ENCODE results near the gene MNX1.

The MNX1 gene

DNA sequence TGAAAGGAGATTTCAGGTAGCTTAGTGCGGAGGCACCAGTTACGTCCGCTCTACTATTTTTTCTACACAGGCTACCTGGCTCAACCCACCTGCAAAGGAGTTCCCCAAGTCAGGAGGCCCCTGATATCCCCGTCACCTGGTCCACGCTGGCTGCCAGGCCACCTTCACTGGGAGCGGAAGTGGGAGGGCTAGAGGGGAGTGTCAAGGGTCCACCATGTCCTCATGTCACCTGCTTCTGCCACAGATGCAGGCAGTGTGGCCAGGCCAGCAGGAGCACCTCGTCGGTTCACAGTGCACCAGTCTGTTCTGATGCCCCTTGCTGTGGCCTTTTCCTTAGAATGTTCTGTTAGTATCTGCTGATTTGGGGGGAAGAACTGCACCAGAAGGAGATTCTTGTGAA is 44.1 kb downstream of the MNX1 start:
- H3K9me3 ChIP-seq (ENCODE audit: control insufficient read depth, low read depth, low read length): no peaks in the 10 kb centered on the region
- H3K27ac ChIP-seq (ENCODE audit: low read length): no peak overlapping the region
- H3K9ac ChIP-seq (ENCODE audit: low read length): no peak overlapping the region
- no peak overlapping the region for H3K4me3 ChIP-seq (ENCODE audit: low read length)
- H3K4me1 ChIP-seq (ENCODE audit: control insufficient read depth, low read depth, low read length): no peaks in the 10 kb centered on the region
- H3K36me3 ChIP-seq (ENCODE audit: control insufficient read depth, low read depth, low read length): peaks cover 85% of the 10 kb centered on the region
- no peaks in the 10 kb centered on the region for H3K27me3 ChIP-seq (ENCODE audit: control insufficient read depth, insufficient read depth, low read length)

DNA sequence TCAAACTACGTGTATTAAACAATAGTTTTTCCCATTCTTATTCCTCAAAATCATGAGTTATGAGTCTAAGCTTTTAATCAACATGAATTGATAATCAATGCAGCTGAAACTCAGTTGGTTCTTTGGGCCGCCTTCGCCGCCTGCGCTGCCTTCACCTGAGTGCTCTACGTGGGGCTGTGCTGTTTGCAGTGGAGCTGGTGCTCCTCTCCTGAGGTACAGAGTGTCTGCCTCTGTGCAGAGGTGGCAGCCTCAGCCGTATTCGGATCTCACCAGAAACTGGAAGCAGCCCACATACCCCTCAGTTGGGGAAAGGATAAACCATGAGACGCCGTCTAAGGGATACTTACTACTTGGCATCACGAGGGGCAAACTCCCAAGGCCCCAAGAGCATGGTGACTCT is 45.5 kb downstream of the MNX1 start:
- Histone ChIP-seq H3K9ac (ENCODE audit: low read length) (no peak overlapping the region), H3K36me3 (ENCODE audit: control insufficient read depth, low read depth, low read length) (peaks cover 89% of the 10 kb centered on the region), H3K27ac (ENCODE audit: low read length) (no peak overlapping the region)

DNA sequence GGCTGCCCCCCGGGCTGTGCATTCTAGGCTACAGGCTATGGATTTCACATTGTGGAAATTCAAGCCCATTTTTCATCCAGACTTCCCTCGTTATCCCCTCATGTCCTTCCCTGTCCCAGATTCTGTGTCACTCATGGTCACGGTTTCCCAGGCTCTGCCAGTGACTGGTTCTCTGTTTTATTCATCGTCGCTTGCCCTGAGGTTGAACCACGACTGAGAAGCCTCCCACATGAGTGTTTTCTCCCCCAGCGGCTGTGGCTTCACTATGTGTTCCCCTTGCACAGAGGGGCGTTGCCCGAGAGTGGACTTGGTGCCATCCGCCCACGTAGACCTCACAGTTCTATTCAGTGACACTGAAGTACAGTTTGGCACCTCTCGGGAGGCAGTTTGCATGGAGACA is 47.0 kb downstream of the MNX1 start:
- Histone ChIP-seq H3K36me3 (ENCODE audit: control insufficient read depth, low read depth, low read length) (peaks cover 93% of the 10 kb centered on the region), H3K4me3 (ENCODE audit: low read length) (no peak overlapping the region), H3K4me1 (ENCODE audit: control insufficient read depth, low read depth, low read length) (no peaks in the 10 kb centered on the region), H3K27ac (ENCODE audit: low read length) (no peak overlapping the region), H3K9me3 (ENCODE audit: control insufficient read depth, low read depth, low read length) (no peaks in the 10 kb centered on the region), H3K27me3 (ENCODE audit: control insufficient read depth, insufficient read depth, low read length) (no peaks in the 10 kb centered on the region), H3K9ac (ENCODE audit: low read length) (no peak overlapping the region)

More for the DNA sequence above, 45.5 kb downstream of the MNX1 start:
- no peaks in the 10 kb centered on the region for H3K27me3 ChIP-seq (ENCODE audit: control insufficient read depth, insufficient read depth, low read length)
- H3K9me3 ChIP-seq (ENCODE audit: control insufficient read depth, low read depth, low read length): no peaks in the 10 kb centered on the region
- no peak overlapping the region for H3K4me3 ChIP-seq (ENCODE audit: low read length)
- H3K4me1 ChIP-seq (ENCODE audit: control insufficient read depth, low read depth, low read length): no peaks in the 10 kb centered on the region

DNA sequence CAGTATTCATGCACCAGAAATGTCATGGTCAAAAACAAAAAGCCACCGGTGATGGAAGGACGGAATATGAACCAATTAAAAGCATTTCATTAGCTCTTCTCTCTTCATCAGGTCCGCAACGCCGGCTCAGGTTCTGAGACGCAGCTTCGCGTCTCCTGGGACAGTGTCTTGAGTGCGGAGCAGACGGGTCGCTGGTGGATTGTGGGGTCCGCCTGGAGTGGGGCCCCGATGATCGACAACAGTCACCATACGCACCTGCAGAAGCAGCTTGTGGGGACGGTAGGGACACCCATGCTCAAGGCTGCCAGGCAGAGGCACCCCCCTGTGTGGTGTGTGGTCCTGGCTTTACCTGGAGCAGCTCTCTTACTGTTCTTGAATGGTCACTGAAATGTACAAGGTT is 47.6 kb downstream of the MNX1 start:
- no peaks in the 10 kb centered on the region for H3K27me3 ChIP-seq (ENCODE audit: control insufficient read depth, insufficient read depth, low read length)
- no peak overlapping the region for H3K9ac ChIP-seq (ENCODE audit: low read length)
- H3K9me3 ChIP-seq (ENCODE audit: control insufficient read depth, low read depth, low read length): no peaks in the 10 kb centered on the region
- no peaks in the 10 kb centered on the region for H3K4me1 ChIP-seq (ENCODE audit: control insufficient read depth, low read depth, low read length)
- no peak overlapping the region for H3K27ac ChIP-seq (ENCODE audit: low read length)
- H3K4me3 ChIP-seq (ENCODE audit: low read length): no peak overlapping the region
- H3K36me3 ChIP-seq (ENCODE audit: control insufficient read depth, low read depth, low read length): peaks cover 93% of the 10 kb centered on the region

DNA sequence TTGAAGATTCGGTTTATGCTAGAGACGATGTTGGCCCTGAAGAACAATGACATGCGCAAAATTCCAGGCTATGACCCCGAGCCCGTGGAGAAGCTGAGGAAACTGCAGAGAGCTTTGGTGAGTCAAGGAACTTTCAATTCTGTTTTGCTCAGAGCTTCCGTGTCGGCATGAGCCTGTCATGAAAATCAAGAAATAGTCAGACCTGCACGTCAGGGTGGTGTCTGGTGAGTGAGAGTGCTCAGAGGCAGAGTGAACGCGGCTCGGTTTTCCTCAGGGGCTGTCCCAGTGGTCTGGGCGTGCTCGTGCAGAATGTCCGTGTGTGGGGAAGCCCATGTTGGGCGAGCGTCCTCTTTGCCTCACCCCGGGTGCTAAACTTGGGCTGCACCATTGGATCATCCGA is 48.3 kb downstream of the MNX1 start:
- H3K4me3 ChIP-seq (ENCODE audit: low read length): no peak overlapping the region
- H3K36me3 ChIP-seq (ENCODE audit: control insufficient read depth, low read depth, low read length): peaks cover 90% of the 10 kb centered on the region
- H3K9ac ChIP-seq (ENCODE audit: low read length): no peak overlapping the region

DNA sequence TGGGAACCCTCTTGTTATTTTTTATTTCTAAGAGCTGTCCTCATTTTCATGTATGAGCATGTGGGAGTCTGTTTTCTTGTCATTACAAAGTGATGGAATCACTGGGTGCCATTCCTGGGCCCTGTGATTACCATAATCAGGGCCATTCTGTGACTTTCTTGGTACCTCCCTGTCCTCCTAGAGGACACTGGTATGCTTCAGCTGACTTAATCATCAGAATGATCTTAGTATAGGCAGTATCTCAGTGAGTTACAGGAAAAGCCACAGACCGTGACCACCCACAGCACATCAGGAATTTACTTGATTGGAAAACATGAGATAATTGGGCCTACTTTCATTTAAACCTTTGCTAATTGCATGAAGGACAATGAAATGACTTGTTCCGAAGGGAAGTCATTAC is 53.7 kb downstream of the MNX1 start:
- H3K4me1 ChIP-seq (ENCODE audit: control insufficient read depth, low read depth, low read length): peaks cover 5% of the 10 kb centered on the region
- H3K27ac ChIP-seq (ENCODE audit: low read length): no peak overlapping the region
- no peaks in the 10 kb centered on the region for H3K27me3 ChIP-seq (ENCODE audit: control insufficient read depth, insufficient read depth, low read length)
- no peak overlapping the region for H3K9ac ChIP-seq (ENCODE audit: low read length)
- peaks cover 87% of the 10 kb centered on the region for H3K36me3 ChIP-seq (ENCODE audit: control insufficient read depth, low read depth, low read length)
- H3K9me3 ChIP-seq (ENCODE audit: control insufficient read depth, low read depth, low read length): no peaks in the 10 kb centered on the region
- H3K4me3 ChIP-seq (ENCODE audit: low read length): no peak overlapping the region

More for the DNA sequence above, 48.3 kb downstream of the MNX1 start:
- H3K27me3 ChIP-seq (ENCODE audit: control insufficient read depth, insufficient read depth, low read length): no peaks in the 10 kb centered on the region
- no peaks in the 10 kb centered on the region for H3K9me3 ChIP-seq (ENCODE audit: control insufficient read depth, low read depth, low read length)
- no peak overlapping the region for H3K27ac ChIP-seq (ENCODE audit: low read length)
- H3K4me1 ChIP-seq (ENCODE audit: control insufficient read depth, low read depth, low read length): no peaks in the 10 kb centered on the region

DNA sequence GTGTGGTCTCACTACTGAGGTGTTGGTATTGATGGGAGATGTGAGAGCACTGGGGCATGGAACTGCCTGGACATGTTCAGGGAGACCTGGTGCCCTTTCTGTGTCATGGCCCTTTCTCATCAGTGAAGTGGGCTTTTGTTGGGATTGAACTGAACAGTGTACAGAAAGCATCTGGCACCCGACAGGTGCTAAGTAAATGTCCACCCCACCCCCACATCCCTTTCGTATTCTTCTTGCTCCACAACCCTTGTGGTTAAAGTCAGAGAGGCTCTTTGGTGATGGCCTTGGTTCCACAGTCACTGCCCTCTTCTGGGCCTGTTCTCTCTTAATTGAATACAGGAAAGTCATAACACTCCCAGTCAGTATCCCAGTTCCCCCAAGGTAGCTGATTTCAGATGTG is 55.5 kb downstream of the MNX1 start:
- Histone ChIP-seq H3K27me3 (ENCODE audit: control insufficient read depth, insufficient read depth, low read length) (no peaks in the 10 kb centered on the region), H3K4me3 (ENCODE audit: low read length) (no peak overlapping the region), H3K27ac (ENCODE audit: low read length) (no peak overlapping the region), H3K9ac (ENCODE audit: low read length) (no peak overlapping the region), H3K36me3 (ENCODE audit: control insufficient read depth, low read depth, low read length) (peaks cover 70% of the 10 kb centered on the region), H3K9me3 (ENCODE audit: control insufficient read depth, low read depth, low read length) (no peaks in the 10 kb centered on the region), H3K4me1 (ENCODE audit: control insufficient read depth, low read depth, low read length) (peaks cover 10% of the 10 kb centered on the region)
